ENCODE results near the gene NNT. TPM values are rescaled to one million over a fixed set of nuclear protein-coding genes. Genes with fewer than 3 reads are reported as not detected.

Gene NNT
- total and polyA plus RNA-seq, 9 of the 15 experiments (the other 6 are each of a cell fraction or from before 2014, with no cell fraction given) = 21.9 to 68.6 (median 42.2) TPM

GRCh38 chr5:43635374-43635773, 32.4 kb downstream of the NNT start (continued):
- TF ChIP-seq JUND (IDR thresholded peaks at IDR 0.05; ENCODE audit: borderline replicate concordance, low read depth, low read length) (no peak), JUND (tag; IDR thresholded peaks at IDR 0.05; ENCODE audit: borderline replicate concordance, low read depth, low read length) (no peak)

- Histone ChIP-seq H4K20me1 (replicated peaks; ENCODE audit: control insufficient read depth, insufficient read depth, low read length) (no peaks in the 10 kb centered on the region), H3K27me3 (ENCODE audit: control insufficient read depth in 2 of 2, insufficient read depth in 2 of 2, low read length in 2 of 2) (no peaks in the 10 kb centered on the region), H3K36me3 (ENCODE audit: control insufficient read depth, insufficient read depth, low read length) (peaks cover 33% of the 10 kb centered on the region; the same call in 2 of the 3 replicates), H3K4me2 (ENCODE audit: insufficient read depth, low read length) (no peak overlapping the region), H3K4me1 (replicated peaks in 1 of 2; ENCODE audit: control insufficient read depth in 2 of 2, insufficient read depth in 2 of 2, low read length in 2 of 2) (peaks cover 0 to 2% of the 10 kb centered on the region in 2 experiments; a peak in 2 of 5 replicates), H3K79me2 (ENCODE audit: control insufficient read depth, insufficient read depth, low read length) (no peaks in the 10 kb centered on the region), H3K9me3 (replicated peaks; ENCODE audit: control insufficient read depth, insufficient read depth, low read depth, low read length) (no peaks in the 10 kb centered on the region), H3K9ac (ENCODE audit: insufficient read depth in 1 of 2, low read depth in 2 of 2, low read length in 2 of 2) (no peak overlapping the region), H2AFZ (ENCODE audit: low read depth, low read length) (no peak overlapping the region), H3K9me1 (ENCODE audit: control insufficient read depth, insufficient read depth, low read length) (no peaks in the 10 kb centered on the region), H3K27ac (ENCODE audit: extremely low read depth, low read depth, low read length) (no peak overlapping the region), H3K4me3 (no peak overlapping the region)
- in situ Hi-C loops (cut with MboI) (no loop called here), intact Hi-C loops (cut with micrococcal nuclease) (no loop called here)
- DNase-seq (ENCODE audit: extremely low read depth in 1 of 4, low spot score in 3 of 4) (no peak), FAIRE-seq (no peak), ATAC-seq (no peak)
- POLR2A ChIA-PET = no interaction called here
- no peak for TF ChIP-seq MEIS2 (IDR thresholded peaks at IDR 0.05; ENCODE audit: partially characterized antibody)
- TF ChIP-seq TRIM24 (IDR thresholded peaks at IDR 0.05) = no peak
- TF ChIP-seq PTBP1 (IDR thresholded peaks at IDR 0.05; ENCODE audit: low read depth, low read length) = no peak
- TF ChIP-seq, protein P1, sequence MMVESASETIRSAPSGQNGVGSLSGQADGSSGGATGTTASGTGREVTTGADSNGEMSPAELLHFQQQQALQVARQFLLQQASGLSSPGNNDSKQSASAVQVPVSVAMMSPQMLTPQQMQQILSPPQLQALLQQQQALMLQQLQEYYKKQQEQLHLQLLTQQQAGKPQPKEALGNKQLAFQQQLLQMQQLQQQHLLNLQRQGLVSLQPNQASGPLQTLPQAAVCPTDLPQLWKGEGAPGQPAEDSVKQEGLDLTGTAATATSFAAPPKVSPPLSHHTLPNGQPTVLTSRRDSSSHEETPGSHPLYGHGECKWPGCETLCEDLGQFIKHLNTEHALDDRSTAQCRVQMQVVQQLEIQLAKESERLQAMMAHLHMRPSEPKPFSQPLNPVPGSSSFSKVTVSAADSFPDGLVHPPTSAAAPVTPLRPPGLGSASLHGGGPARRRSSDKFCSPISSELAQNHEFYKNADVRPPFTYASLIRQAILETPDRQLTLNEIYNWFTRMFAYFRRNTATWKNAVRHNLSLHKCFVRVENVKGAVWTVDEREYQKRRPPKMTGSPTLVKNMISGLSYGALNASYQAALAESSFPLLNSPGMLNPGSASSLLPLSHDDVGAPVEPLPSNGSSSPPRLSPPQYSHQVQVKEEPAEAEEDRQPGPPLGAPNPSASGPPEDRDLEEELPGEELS (CRISPR knock-in tag; IDR thresholded peaks at IDR 0.05; ENCODE audit: borderline replicate concordance) = no peak
- TF ChIP-seq HNRNPL (IDR thresholded peaks at IDR 0.05; ENCODE audit: low read depth, low read length) = no peak
- no peak for TF ChIP-seq YY1 (IDR thresholded peaks at IDR 0.05; ENCODE audit: borderline replicate concordance in 1 of 3, control insufficient read depth in 1 of 3, extremely low read depth in 1 of 3, insufficient read depth in 3 of 3, insufficient read length in 1 of 3, insufficient replicate concordance in 2 of 3, low read depth in 1 of 3, low read length in 2 of 3)
- no peak for TF ChIP-seq ZNF143 (CRISPR knock-in tag; IDR thresholded peaks at IDR 0.05)
- no peak for TF ChIP-seq KAT2B (IDR thresholded peaks at IDR 0.05; ENCODE audit: low read depth, low read length)
- no peak for TF ChIP-seq ZNF232 (CRISPR knock-in tag; IDR thresholded peaks at IDR 0.05)
- CTCF ChIA-PET (ENCODE audit: low intra/inter-chr PET ratio) = no interaction called here
- no TSS peak for BruUV-seq (replicated peaks)
- 94% methylated on average over 2 of the region's 2 CpGs for WGBS (ENCODE audit: insufficient coverage, low coverage, missing lambda C conversion rate)
These were observed 33.1 kb downstream of the NNT start for GRCh38 chr5:43636076-43636475.

All from K562 (cell line).